SU-DHL-6 (cell line): ENCODE data around the gene ZDHHC18.
"Not testable (repeated sequence)": the region's sequence is repeated elsewhere in the genome, so short reads cannot be mapped to it uniquely, and the experiment has no call there.

Source experiments
- H2AFZ ChIP-seq: fragments of 200-600 bp; sonication (generic); 2 replicates; pipeline ENCODE4 v1.6.1; 2014; ENCODE audit warnings: low read depth, mild to moderate bottlenecking, moderate library complexity, mixed read lengths, antibody characterized with exemption, low read length; ENCODE audit not compliant: severe bottlenecking
- H3F3A ChIP-seq: fragments of 200-600 bp; shearing (Covaris generic); 2 replicates; pipeline ENCODE4 v1.6.0; 2016; ENCODE audit warnings: antibody characterized with exemption, mild to moderate bottlenecking; ENCODE audit not compliant: insufficient read depth
- H3K27ac ChIP-seq: fragments of 200-600 bp; sonication (generic); 2 replicates; pipeline ENCODE4 v1.5.1; 2016; ENCODE audit warnings: low read depth, mild to moderate bottlenecking, low read length, moderate library complexity, mixed read lengths
- H3K27me3 ChIP-seq: fragments of 200-600 bp; sonication (generic), shearing (Covaris generic); 2 replicates; pipeline ENCODE4 v1.6.0; 2014; ENCODE audit warnings: mild to moderate bottlenecking, low read length
- H3K36me3 ChIP-seq: fragments of 200-600 bp; sonication (generic); 2 replicates; pipeline ENCODE4 v1.6.1; 2014; ENCODE audit warnings: mild to moderate bottlenecking, low read length, mixed read lengths
- H3K4me2 ChIP-seq: fragments of 300-600, 200-600 bp; shearing (Covaris generic), sonication (generic); 2 replicates; pipeline ENCODE4 v1.6.0; 2014; ENCODE audit warnings: low read length, low read depth, mild to moderate bottlenecking; ENCODE audit not compliant: poor library complexity, severe bottlenecking
- H3K4me3 ChIP-seq: fragments of 200-600 bp; sonication (generic); 2 replicates; pipeline ENCODE4 v1.5.1; 2014; ENCODE audit warnings: antibody characterized with exemption, low read length, mild to moderate bottlenecking, mixed read lengths; ENCODE audit not compliant: insufficient read depth, poor library complexity, severe bottlenecking
- H3K79me2 ChIP-seq: fragments of 200-600 bp; sonication (generic); 2 replicates; pipeline ENCODE4 v1.6.1; 2014; ENCODE audit warnings: mild to moderate bottlenecking, low read length, moderate library complexity; ENCODE audit not compliant: insufficient read depth
- H3K9ac ChIP-seq: fragments of 200-600 bp; sonication (generic); 2 replicates; pipeline ENCODE4 v1.7.0; 2014; ENCODE audit warnings: mild to moderate bottlenecking, low read length
- H3K9me2 ChIP-seq: fragments of 200-600 bp; sonication (generic); replicated peaks from 2 replicates; pipeline ENCODE4 v1.6.1; 2014; ENCODE audit warnings: low read length; ENCODE audit not compliant: insufficient read depth
- H3K9me3 ChIP-seq: fragments of 200-600 bp; sonication (generic); 2 replicates; pipeline ENCODE4 v1.6.1; 2014; ENCODE audit warnings: low read length, mixed read lengths; ENCODE audit not compliant: insufficient read depth
- H4K20me1 ChIP-seq: fragments of 200-600 bp; sonication (generic); 2 replicates; pipeline ENCODE4 v1.6.1; 2014; ENCODE audit warnings: low read depth, mild to moderate bottlenecking, antibody characterized with exemption, low read length, moderate library complexity, mixed read lengths
- CTCF ChIP-seq: fragments of 200-600 bp; sonication (generic); IDR thresholded peaks from one replicate; pipeline ENCODE4 v1.5.1; 2017; ENCODE audit warnings: antibody characterized with exemption, mild to moderate bottlenecking, low read length, moderate library complexity; ENCODE audit not compliant: insufficient read depth, poor library complexity, severe bottlenecking
- EZH2phosphoT487 ChIP-seq: fragments of 200-600 bp; sonication (generic), shearing (Covaris generic); conservative IDR thresholded peaks from 2 replicates; pipeline ENCODE4 v1.6.1; 2018; ENCODE audit warnings: mild to moderate bottlenecking, antibody characterized with exemption, low read length, moderate library complexity, mixed read lengths

Gene ZDHHC18

GRCh38 chr1:26844424-26845196 lies 18.1 kb downstream of the ZDHHC18 start:
- Histone ChIP-seq H3K4me3 (no peak overlapping the region), H3K9me2 (no peaks in the 10 kb centered on the region), H4K20me1 (no peaks in the 10 kb centered on the region), H3K27ac (no peak overlapping the region), H3K79me2 (no peaks in the 10 kb centered on the region), H3K9me3 (no peaks in the 10 kb centered on the region), H2AFZ (no peak overlapping the region), H3K27me3 (no peaks in the 10 kb centered on the region), H3K4me2 (no peak overlapping the region), H3K36me3 (no peaks in the 10 kb centered on the region), H3K9ac (no peak overlapping the region), H3F3A (0 out of 2 replicates have a peak, but pooled peaks cover 3% of the 10 kb centered on the region)
- no peak for TF ChIP-seq EZH2phosphoT487
- TF ChIP-seq CTCF = no peak

- not testable (repeated sequence) for H3K27ac ChIP-seq, H3K9ac ChIP-seq, H3K4me2 ChIP-seq, H2AFZ ChIP-seq, H3K4me3 ChIP-seq, H4K20me1 ChIP-seq, H3K27me3 ChIP-seq, H3K9me2 ChIP-seq, H3K9me3 ChIP-seq, H3K36me3 ChIP-seq, H3F3A ChIP-seq, H3K79me2 ChIP-seq
Observed at GRCh38 chr1:26847826-26848225, 21.3 kb downstream of the ZDHHC18 start.

GRCh38 chr1:26848499-26848898 lies 22.0 kb downstream of the ZDHHC18 start:
- H2AFZ ChIP-seq = no peak overlapping the region
- no peaks in the 10 kb centered on the region for H3K36me3 ChIP-seq
- H3F3A ChIP-seq = 0 out of 2 replicates have a peak, but pooled peaks cover 3% of the 10 kb centered on the region
- no peaks in the 10 kb centered on the region for H4K20me1 ChIP-seq
- TF ChIP-seq CTCF (no peak), EZH2phosphoT487 (no peak)
- H3K79me2 ChIP-seq = no peaks in the 10 kb centered on the region
- H3K27ac ChIP-seq = no peak overlapping the region
- no peaks in the 10 kb centered on the region for H3K9me3 ChIP-seq
- no peak overlapping the region for H3K4me3 ChIP-seq
- H3K27me3 ChIP-seq = no peaks in the 10 kb centered on the region
- H3K9ac ChIP-seq = no peak overlapping the region
- H3K9me2 ChIP-seq = no peaks in the 10 kb centered on the region
- H3K4me2 ChIP-seq = no peak overlapping the region
